ENCODE data around the gene ZNF319. TPM values are rescaled to one million over a fixed set of nuclear protein-coding genes. Genes with fewer than 3 reads are reported as not detected.

The ZNF319 gene
- total and polyA plus RNA-seq, 2 experiments from 2014 or later: 1.7 to 10.0 TPM

- TF ChIP-seq ZNF462 (CRISPR knock-in tag; IDR thresholded peaks at IDR 0.05) (no peak), POLR2AphosphoS5 (IDR thresholded peaks at IDR 0.05; ENCODE audit: low read depth) (no peak)
Observed at GRCh38 chr16:58043571-58044155, 43.2 kb upstream of the ZNF319 start (continued).

- Histone ChIP-seq H3K36me3 (ENCODE audit: insufficient read depth) (no peaks in the 10 kb centered on the region; the same call in 1 of the 2 replicates), H4K20me1 (replicated peaks; ENCODE audit: insufficient read depth) (no peaks in the 10 kb centered on the region; the same call in 1 of the 2 replicates), H3K4me3 (no peak overlapping the region), H3K79me2 (replicated peaks; ENCODE audit: insufficient read depth) (no peaks in the 10 kb centered on the region), H3K4me2 (no peak overlapping the region), H3F3A (replicated peaks; ENCODE audit: low read depth) (no peaks in the 10 kb centered on the region), H3K9me2 (ENCODE audit: insufficient read depth) (no peaks in the 10 kb centered on the region), H3K4me1 (ENCODE audit: insufficient read depth) (peaks cover 9% of the 10 kb centered on the region), H3K27me3 (ENCODE audit: insufficient read depth) (no peaks in the 10 kb centered on the region), H2AFZ (no peak overlapping the region), H3K27ac (ENCODE audit: low read depth) (no peak overlapping the region)
- no peak overlapping the region for H3K27ac Mint-ChIP-seq
- no peak for ATAC-seq
- peaks cover 5% of the 10 kb centered on the region for H3K27me3 Mint-ChIP-seq (ENCODE audit: insufficient read depth, low read depth, poor library complexity)
- DNase-seq (ENCODE audit: low spot score): no peak
- H3K9me3 Mint-ChIP-seq: no peaks in the 10 kb centered on the region; the same call in 2 of the 3 replicates
- peaks cover 35% of the 10 kb centered on the region for H3K36me3 Mint-ChIP-seq (ENCODE audit: low read depth)
- peaks cover 5% of the 10 kb centered on the region; the same call in 2 of the 3 replicates for H3K4me1 Mint-ChIP-seq
- H3K4me3 Mint-ChIP-seq: no peak overlapping the region
- no peak for TF ChIP-seq REST (IDR thresholded peaks at IDR 0.05; ENCODE audit: unreplicated experiment)
- TF ChIP-seq CTCF (conservative IDR thresholded peaks at IDR 0.05; ENCODE audit: low read depth in 2 of 2): no peak
- TF ChIP-seq EZH2phosphoT487 (IDR thresholded peaks at IDR 0.05; ENCODE audit: unreplicated experiment): no peak
Observed at GRCh38 chr16:58042886-58043515, 42.5 kb upstream of the ZNF319 start.
